Thyroid gland (tissue), 4 donors: ENCODE data around the gene FAM186B.

ENCODE experiments used
- CTCF ChIP-seq, 6 experiments: fragments of 200-600 bp in 3 of 6; fragments of 450-650 bp in 3 of 6; sonication (generic) in 3 of 6; IDR thresholded peaks; one replicate each; pipeline ENCODE4 v1.5.1; 2016 to 2019; ENCODE audit warnings: antibody characterized with exemption in 6 of 6, mild to moderate bottlenecking in 2 of 6, inconsistent platforms in 1 of 6, moderate library complexity in 1 of 6
- POLR2A ChIP-seq, 2 donors: fragments of 450-650 bp; IDR thresholded peaks; one replicate each; pipeline ENCODE4 v1.6.1; 2017; ENCODE audit warnings: antibody characterized with exemption in 2 of 2, mild to moderate bottlenecking in 2 of 2, moderate library complexity in 1 of 2

- TF ChIP-seq CTCF (IDR thresholded peaks at IDR 0.05) (no peak), POLR2A (IDR thresholded peaks at IDR 0.05) (no peak)
Observed at GRCh38 chr12:49631336-49631907, 26.0 kb upstream of the FAM186B start.
